Suprapubic skin (tissue), 3 donors: ENCODE data around the gene SEMA5A.

Source experiments
- CTCF ChIP-seq, 2 donors: fragments of 200-600 bp in 1 of 2; fragments of 450-650 bp in 1 of 2; sonication (generic) in 1 of 2; IDR thresholded peaks; one replicate each; pipeline ENCODE4 v1.5.1; 2016 to 2019; ENCODE audit warnings: antibody characterized with exemption in 2 of 2, mild to moderate bottlenecking in 1 of 2, moderate library complexity in 1 of 2
- POLR2A ChIP-seq, 2 donors: fragments of 450-650 bp; IDR thresholded peaks; one replicate each; pipeline ENCODE4 v1.6.1; 2017; ENCODE audit warnings: antibody characterized with exemption in 2 of 2, mild to moderate bottlenecking in 2 of 2, moderate library complexity in 2 of 2

GRCh38 chr5:9297134-9297533 is 248.7 kb downstream of the SEMA5A start:
- TF ChIP-seq POLR2A (IDR thresholded peaks at IDR 0.05) (no peak), CTCF (IDR thresholded peaks at IDR 0.05) (no peak)
